Psoas muscle (tissue), 8 donors: ENCODE results near the gene CLMN. TPM values are rescaled to one million over a fixed set of nuclear protein-coding genes. Genes with fewer than 3 reads are reported as not detected.

Source experiments
- ATAC-seq, 4 donors: fragments of 200-7000 bp; cut with Tn5 transposase; one replicate each; pipeline ENCODE4 v1.9.1; 2020; ENCODE audit warnings: moderate library complexity in 3 of 4, mild to moderate bottlenecking in 2 of 4
- DNase-seq, 2 donors: peaks; one replicate each; pipeline ENCODE4 v3.0.0-alpha.2; 2020
- H3K27ac ChIP-seq: fragments of 200-600 bp; one replicate; pipeline ENCODE4 v1.8.0; 2022
- H3K27me3 ChIP-seq, 3 donors: fragments of 200-600 bp in 1 of 3; one replicate each; pipeline versions ENCODE4 v1.6.1 to v1.8.0; 2013 to 2022; ENCODE audit warnings: low read length in 2 of 3, mild to moderate bottlenecking in 2 of 3, moderate library complexity in 1 of 3; ENCODE audit not compliant: insufficient read depth in 3 of 3
- H3K36me3 ChIP-seq, 2 donors: fragments of 200-600 bp in 1 of 2; one replicate each; pipeline versions ENCODE4 v1.6.1 to v1.8.0; 2013 to 2022; ENCODE audit warnings: low read depth in 1 of 2, mild to moderate bottlenecking in 1 of 2, moderate library complexity in 1 of 2; ENCODE audit not compliant: insufficient read depth in 1 of 2
- H3K4me1 ChIP-seq: fragments of 200-600 bp; one replicate; pipeline ENCODE4 v1.8.0; 2022
- H3K4me3 ChIP-seq: fragments of 200-600 bp; one replicate; pipeline ENCODE4 v1.8.0; 2022; ENCODE audit warnings: mild to moderate bottlenecking
- H3K9me3 ChIP-seq: fragments of 200-600 bp; one replicate; pipeline ENCODE4 v1.8.0; 2022
- WGBS, 3 donors: extraction: QIAGEN DNeasy Blood & Tissue Kit; methylation state at CpG; one replicate each; pipeline versions ENCODE4 v1.1.6 to v1.1.7; 2013; 5-methylcytosine and 5-hydroxymethylcytosine counted together
- intact Hi-C, 2 donors: fragments of 100-400 bp; cut with DNase I; formaldehyde crosslinking; loops; one replicate each; pipeline versions ENCODE4 v1.11.0 to v1.14.2; 2022
- polyA plus RNA-seq, 3 donors: library from polyadenylated mRNA; stranded (reverse); fragments of 200-250 nt; gene quantifications; one replicate each; pipeline ENCODE4 v1.2.3, GENCODE V29; 2013
- total RNA-seq, 4 donors: library from RNA; stranded (reverse); fragmentation: NEBNext Ultra II Directional in 2 of 4; extraction: Animal tissue kit (Norgen Biotek cat#: 25700) in 2 of 4; gene quantifications; one replicate each; pipeline versions ENCODE4 v1.2.1 to v1.2.4, GENCODE V29; 2021 to 2023
- TF ChIP-seq, protein P1 (sequence below): fragments of 200-600 bp; IDR thresholded peaks from one replicate; pipeline ENCODE4 v1.8.0; 2022; ENCODE audit warnings: antibody characterized with exemption
- donor health status: healthy with polysubstance abuse.
- donor health status: DM: no; HTN: no; CAD: no; lungs with moderate emphysema.
- donor health status: Bipolar disorder and iron deficiency.
- donor health status: healthy.
- donor health status: DM: yes; HTN: yes; CAD: no.
- donor health status: DM: no; HTN: no; CAD: no.
- donor health status: DM: no; HTN: no; CAD: no.
- donor health status: DM: yes; HTN: yes; CAD: no.

Gene CLMN
- total and polyA plus RNA-seq, 7 donors: 1.7 to 9.6 (median 3.9) TPM

DNA sequence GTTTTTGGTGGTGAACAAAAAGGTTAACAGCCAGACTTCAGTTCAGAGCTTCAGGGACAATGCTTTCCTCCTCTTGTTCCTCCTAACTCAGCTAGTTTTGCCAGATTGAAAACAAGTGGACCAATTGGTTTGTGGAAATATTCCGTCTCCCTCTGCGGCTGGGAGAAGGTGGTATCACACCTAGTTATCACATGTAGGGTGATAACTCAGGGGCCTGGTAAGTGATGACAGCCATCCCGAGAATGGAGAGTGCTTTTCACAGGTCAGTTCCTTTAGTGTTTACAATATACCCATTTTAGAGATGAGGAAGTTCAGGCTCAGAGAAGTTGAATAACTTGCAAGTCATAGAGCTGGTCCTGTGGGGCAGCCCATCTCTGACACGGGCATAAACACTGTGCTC lies 101.7 kb downstream of the CLMN start:
- no peak for ATAC-seq
- no peak overlapping the region for H3K27ac ChIP-seq
- intact Hi-C loops: no loop called here

DNA sequence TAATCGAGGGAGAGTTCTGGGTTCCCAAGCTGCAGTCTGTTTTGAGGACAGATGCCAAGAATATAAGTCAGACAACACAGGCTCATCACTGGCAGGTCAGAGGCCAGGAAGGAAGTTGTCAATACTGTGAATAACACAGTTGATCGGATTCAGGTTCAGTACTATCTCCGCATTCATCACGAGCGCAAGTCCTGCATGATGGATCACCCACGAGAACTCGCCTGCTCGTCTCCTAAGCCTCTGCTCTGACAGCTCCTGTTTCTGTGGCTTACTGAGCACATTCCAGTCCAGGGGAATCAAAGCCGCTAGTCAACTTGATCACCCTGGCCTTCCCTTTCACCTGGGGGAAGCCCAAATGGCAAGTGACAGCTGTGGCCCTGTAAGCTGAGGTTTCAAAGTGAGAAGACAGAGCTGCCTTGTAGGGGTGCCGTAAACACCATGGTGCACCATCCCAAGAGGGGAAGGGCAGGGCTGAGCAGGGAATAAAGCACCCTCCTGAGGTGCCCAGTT lies 102.3 kb downstream of the CLMN start:
- whole genome bisulfite sequencing, 3 donors: 48 to 73% (median 52%) methylated on average over 10 of the region's 10 CpGs
- H3K4me3 ChIP-seq: no peak overlapping the region
- no peaks in the 10 kb centered on the region for H3K9me3 ChIP-seq
- H3K27ac ChIP-seq: no peak overlapping the region
- ATAC-seq (peak; percentile 26 to 81 (median 56)), DNase-seq (no peak)
- intact Hi-C loops: no loop called here
- no peaks in the 10 kb centered on the region for H3K36me3 ChIP-seq
- TF ChIP-seq, protein P1, sequence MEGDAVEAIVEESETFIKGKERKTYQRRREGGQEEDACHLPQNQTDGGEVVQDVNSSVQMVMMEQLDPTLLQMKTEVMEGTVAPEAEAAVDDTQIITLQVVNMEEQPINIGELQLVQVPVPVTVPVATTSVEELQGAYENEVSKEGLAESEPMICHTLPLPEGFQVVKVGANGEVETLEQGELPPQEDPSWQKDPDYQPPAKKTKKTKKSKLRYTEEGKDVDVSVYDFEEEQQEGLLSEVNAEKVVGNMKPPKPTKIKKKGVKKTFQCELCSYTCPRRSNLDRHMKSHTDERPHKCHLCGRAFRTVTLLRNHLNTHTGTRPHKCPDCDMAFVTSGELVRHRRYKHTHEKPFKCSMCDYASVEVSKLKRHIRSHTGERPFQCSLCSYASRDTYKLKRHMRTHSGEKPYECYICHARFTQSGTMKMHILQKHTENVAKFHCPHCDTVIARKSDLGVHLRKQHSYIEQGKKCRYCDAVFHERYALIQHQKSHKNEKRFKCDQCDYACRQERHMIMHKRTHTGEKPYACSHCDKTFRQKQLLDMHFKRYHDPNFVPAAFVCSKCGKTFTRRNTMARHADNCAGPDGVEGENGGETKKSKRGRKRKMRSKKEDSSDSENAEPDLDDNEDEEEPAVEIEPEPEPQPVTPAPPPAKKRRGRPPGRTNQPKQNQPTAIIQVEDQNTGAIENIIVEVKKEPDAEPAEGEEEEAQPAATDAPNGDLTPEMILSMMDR: no peak
- H3K4me1 ChIP-seq: peaks cover 3% of the 10 kb centered on the region
- H3K27me3 ChIP-seq: no peaks in the 10 kb centered on the region

More for the DNA sequence above, 101.7 kb downstream of the CLMN start:
- peaks cover 3% of the 10 kb centered on the region for H3K4me1 ChIP-seq
- no peaks in the 10 kb centered on the region for H3K9me3 ChIP-seq
- no peak for DNase-seq
- H3K4me3 ChIP-seq: no peak overlapping the region
- no peaks in the 10 kb centered on the region for H3K36me3 ChIP-seq
- TF ChIP-seq, protein P1: no peak
- 85 to 95% (median 93%) methylated on average over 4 of the region's 4 CpGs for WGBS, 3 donors
- H3K27me3 ChIP-seq: no peaks in the 10 kb centered on the region

DNA sequence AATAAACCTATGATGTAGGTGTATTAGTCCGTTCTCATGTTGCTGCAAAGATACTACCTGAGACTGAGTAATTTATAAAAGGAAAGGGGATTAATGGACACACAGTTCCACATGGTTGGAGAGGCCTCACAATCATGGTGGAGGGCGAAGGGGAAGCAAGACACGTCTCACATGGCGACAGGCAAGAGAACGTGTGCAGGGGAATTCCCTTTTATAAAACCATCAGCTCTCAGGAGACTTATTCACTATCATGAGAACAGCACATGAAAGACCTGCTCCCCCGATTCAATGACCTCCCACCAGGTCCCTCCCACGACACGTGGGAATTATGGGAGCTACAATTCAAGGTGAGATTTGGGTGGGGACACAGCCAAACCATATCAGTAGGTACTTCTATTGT lies 103.7 kb downstream of the CLMN start:
- Histone ChIP-seq H3K27me3 (no peaks in the 10 kb centered on the region), H3K36me3 (no peaks in the 10 kb centered on the region), H3K9me3 (no peaks in the 10 kb centered on the region), H3K4me3 (no peak overlapping the region), H3K4me1 (peaks cover 3% of the 10 kb centered on the region), H3K27ac (no peak overlapping the region)
- WGBS, 3 donors: 89 to 94% (median 90%) methylated on average over 8 of the region's 8 CpGs
- no peak for DNase-seq
- TF ChIP-seq, protein P1: no peak
- no peak for ATAC-seq
- intact Hi-C loops: no loop called here

DNA sequence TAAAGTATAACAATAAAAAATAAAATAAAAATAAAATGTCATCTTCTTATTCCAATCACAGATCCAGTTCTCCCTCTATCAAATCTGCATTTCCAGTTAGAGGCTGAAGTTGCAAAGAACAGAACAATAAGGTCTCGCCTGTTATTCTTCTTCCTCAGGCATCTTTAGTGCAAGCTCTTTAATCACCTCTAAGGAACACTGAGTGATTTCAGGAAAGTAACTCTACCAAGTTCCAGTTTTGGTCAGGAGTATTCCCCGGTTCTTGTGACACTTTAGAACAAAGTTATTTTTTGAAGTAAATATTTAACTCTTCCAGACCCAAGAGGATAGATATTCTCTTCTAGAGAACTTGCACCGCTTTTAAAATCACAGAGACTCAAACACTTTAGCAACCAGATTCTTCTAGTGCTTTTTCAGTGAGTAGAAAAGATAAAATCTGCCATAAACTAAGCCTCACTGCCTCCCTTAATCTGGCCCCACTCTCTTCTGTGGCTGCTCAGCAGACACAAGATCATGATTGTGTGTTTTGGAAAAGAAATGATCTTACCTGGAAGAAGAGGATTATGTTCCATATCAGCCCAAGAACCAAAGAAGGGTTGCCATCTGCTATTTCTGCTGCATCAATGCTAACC lies 104.5 kb downstream of the CLMN start:
- no peaks in the 10 kb centered on the region for H3K9me3 ChIP-seq
- DNase-seq (no peak), ATAC-seq (no peak)
- H3K27ac ChIP-seq: no peak overlapping the region
- 75 to 84% (median 78%) methylated on average over 3 of the region's 3 CpGs for WGBS, 3 donors
- TF ChIP-seq, protein P1: no peak
- H3K4me1 ChIP-seq: peaks cover 3% of the 10 kb centered on the region
- H3K27me3 ChIP-seq: no peaks in the 10 kb centered on the region
- H3K4me3 ChIP-seq: no peak overlapping the region
- no peaks in the 10 kb centered on the region for H3K36me3 ChIP-seq
- intact Hi-C loops: no loop called here

DNA sequence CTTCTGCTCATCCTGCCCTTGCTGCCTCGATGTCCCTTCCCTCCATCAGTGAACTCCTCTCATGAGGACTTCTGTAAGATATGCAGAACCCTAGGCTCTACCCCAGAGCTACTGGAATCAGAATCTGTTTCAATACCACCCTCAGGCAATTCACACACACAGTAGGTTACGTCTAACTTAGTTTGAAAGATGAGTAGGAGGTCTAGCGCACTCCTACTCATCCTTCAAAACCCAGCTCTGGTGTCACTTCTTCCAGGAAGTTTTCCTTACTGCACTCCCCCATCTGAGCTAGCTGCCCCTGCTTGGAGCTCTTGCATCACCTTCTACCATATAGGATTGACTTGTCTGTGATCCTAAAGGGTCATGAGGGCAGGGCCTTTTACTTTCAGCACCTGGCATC lies 105.9 kb downstream of the CLMN start:
- no peak for ATAC-seq
- TF ChIP-seq, protein P1: no peak
- Histone ChIP-seq H3K4me3 (no peak overlapping the region), H3K27ac (no peak overlapping the region), H3K36me3 (no peaks in the 10 kb centered on the region), H3K9me3 (no peaks in the 10 kb centered on the region), H3K4me1 (peaks cover 3% of the 10 kb centered on the region), H3K27me3 (no peaks in the 10 kb centered on the region)
- no peak for DNase-seq
- intact Hi-C loops: no loop called here
- WGBS, 3 donors: 96 to 99% (median 98%) methylated on average over 3 of the region's 3 CpGs
